AG08396 (cell line): ENCODE measurements around the gene FOXB1.

ENCODE experiments used
- DNase-seq: peaks from one replicate; pipeline ENCODE4 v3.0.0; 2012; ENCODE audit warnings: low spot score, mixed read lengths

Gene FOXB1

DNA sequence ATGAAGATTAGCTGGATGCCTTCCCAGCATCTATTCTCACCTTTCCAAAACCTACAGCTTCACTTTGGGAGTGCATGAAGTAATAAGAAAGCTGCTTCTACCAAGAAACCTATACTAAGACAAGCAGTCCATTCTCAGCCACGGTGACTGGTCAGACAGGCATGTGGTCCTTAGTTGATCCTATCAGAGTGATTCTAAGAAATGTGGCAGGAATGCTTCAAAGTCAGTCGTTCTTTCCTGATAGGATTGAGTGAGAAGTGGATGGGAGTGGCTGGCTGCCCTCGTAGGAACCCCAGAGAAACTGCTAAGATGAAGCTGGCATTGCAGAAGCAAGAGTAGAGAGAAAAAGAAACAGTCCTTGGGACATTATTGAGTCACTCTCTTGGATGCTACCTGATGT, 16.6 kb downstream of the FOXB1 start:
- no peak for DNase-seq

DNA sequence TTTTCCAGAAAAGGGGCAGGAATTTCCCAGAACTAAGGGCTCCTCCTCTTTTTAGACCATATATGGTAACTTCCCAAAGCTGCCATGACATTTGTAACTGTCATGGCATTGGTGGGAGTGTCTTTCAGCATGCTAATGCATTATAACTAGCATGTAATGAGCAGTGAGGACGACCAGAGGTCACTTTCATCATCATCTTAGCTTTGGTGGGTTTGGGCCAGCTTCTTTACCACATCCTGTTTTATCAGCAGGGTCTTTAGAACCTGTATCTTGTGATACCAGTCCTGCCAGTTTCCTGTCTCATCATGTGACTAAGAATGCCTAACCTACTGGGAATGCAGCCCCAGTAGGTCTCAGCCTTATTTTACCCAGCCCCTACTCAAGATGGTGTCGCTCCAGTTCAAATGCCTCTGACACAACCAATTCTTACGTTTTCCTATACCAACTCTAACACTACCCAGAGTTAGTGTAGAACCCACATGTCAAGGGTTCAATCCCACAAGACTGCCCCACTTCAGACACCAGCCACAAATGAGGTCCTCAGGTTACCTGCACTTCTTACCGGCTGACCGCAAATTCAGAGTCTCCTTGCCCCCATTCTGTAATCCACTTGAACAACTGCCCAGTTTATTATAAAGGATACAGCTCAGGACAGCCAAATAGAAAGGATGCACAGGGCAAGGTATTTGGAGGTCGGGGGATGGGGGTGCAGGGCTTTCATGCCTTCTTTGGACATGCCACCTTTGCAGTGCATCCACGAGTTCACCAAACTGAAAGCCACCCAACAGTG, 17.7 kb downstream of the FOXB1 start:
- no peak for DNase-seq

DNA sequence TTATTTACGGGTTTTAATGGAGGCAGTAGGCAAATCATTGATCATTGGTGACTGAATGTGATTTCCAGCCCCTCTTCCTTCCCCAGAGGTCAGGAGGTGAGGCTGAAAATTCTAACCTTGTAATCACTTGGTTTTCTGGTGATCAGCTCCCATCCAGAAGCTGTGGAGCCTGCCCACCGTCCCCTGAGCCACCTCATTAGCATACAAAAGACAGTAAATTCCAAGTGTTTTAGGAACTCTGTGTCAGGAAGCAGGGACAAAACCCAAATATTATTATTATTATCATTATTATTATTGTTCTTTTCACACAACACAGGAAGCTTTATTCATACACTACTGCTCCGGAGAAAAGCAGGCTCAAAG, 18.2 kb downstream of the FOXB1 start:
- no peak for DNase-seq

DNA sequence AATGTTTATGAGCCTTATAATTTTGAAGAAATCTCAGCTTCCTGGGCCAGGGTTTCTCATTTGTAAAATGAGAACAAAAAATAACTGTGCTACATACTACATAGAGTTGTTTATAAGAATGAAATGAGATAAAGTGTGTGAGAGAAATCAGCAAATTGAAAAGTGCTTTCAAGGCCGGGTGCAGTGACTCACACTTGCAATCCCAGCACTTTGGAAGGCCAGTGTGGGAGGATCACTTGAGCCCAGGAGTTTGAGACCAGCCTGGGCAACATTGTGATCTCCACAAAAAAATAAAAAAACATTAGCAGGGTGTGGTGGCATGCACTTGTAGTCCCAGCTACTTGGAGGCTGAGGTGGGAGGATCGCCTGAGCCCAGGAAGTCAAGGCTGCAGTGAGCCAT, 22.4 kb downstream of the FOXB1 start:
- no peak for DNase-seq

DNA sequence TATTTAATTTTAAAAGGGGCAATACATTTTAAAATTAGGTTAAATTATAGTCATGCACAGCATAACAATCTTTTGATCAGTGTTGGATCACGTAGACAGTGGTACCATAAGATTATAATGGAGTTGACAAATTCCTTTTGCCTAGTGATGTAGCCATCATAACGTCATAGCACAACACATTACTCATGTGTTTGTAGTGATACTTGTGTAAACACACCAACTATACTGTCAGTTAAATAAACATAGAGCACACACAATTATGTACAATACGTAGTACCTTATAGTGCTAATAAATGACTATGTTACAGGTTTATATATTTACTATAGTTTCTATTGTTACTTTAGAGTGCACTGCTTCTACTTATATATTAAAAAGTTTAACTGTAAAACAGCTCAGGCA, 31.2 kb downstream of the FOXB1 start:
- no peak for DNase-seq

DNA sequence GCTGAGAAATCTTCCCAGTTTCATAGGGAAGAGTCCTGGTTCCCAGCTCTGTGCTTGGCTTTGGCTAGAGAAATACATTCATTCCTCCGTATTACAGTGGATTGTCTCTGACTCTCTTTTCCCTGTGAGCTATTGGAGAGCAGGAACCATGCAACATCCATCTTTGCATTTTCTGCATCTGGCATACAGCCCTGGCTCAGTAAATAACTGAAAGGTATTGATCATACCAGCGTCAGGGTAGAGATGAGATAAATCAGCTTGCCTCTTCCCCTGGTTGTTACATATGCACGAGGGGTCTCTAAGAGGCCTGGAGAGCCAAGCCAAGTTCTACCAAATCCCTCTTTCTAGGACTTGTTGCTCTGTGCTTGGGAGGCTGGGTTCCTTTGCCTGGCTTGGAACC, 35.2 kb downstream of the FOXB1 start:
- no peak for DNase-seq

DNA sequence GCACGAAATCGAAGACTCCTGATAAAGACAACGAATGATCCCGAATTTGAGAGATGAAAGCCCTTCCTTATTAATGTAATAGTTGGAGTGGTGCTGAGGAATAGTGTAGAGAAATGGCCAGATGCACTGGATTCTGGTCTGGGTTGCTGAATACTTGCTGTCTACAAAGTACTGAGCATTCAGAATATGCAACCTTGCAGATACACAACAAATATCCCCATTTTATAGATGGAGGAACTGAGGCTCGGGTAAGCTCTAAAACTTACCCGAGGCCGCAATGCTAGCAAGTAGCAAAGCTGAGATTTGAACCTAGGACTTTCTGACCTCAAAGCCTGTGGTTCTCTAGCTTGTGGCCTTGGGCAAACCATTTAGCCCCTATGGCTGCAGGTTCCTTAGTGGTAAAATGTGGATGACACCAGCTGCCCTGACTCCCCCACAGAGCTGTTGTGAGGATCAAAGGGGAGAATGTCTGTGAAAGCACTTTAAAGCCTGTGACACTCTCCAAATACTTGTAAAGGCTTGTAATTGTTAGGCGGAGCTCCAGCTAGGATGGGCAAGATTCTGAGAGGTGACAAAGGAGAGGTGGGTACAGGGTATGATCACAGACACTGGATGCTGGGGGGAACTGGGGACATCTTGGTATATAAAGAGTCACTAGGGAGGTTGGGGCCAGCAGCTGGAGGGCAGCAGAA, 39.8 kb downstream of the FOXB1 start:
- DNase-seq = no peak

DNA sequence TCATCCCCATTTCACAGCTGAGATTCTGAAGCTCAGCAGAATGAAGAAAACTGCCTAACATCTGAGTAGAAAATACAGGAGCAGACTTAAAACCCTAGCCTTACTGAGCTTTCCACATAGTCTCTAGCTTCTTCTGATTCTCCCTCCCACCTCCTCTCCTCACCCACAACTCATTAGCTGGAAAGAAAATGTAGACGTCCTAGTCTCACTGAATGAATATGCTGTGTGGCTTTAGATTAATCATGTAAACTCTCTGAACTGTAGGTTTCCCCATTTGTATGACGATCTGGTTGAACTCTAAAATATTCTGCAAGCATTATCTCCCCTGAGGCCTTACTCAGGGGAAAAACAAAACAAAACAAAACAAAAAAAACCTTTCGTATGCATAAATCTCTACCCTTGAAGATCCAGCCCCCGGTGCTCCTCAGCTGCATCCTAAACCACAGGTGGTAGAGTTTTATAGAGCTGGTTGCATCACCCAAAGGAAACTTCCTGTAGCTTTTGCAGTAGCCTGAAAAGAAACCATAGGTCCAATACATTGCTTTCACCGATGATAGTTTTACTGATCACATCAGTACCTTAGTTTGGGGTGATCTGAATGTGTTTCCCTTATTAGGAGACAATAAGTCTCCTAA, 40.6 kb downstream of the FOXB1 start:
- DNase-seq = no peak

DNA sequence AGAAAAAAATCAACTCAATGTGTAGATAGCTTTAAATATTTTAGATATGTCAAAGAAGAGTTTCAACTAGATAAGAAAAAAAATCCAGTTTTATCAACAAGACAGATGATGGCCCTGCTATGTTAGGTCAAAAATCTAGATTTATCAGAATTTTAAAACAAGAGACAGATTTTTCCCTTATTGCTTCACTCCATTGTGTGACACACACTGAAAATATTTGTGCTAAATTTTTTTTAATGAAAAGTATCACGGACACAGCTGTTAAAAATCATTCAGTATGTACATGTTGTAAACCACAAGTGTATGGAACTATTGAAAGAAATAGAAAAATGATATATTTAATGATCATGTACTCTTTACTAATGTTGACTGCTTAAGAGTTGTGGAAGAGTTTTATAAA, 43.6 kb downstream of the FOXB1 start:
- DNase-seq = no peak

DNA sequence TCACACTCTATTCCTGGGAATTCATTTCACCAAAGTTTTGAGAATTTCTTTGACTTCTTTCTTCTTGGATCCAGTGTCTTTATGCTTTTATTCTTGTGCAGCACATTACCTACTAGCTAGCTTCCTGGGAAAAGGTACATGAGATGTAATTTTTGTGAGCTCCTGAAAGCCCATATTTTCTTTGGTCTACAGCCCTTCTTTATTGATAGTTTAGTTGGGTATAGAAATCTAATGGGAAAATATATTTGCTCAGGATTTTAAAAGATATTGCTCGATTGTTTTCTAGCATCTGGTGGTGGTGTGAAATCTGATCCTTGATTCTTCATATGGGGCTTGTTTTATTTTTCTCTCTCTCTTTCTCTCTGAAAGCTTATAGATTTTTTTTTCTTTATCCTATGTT, 45.8 kb downstream of the FOXB1 start:
- DNase-seq = no peak

DNA sequence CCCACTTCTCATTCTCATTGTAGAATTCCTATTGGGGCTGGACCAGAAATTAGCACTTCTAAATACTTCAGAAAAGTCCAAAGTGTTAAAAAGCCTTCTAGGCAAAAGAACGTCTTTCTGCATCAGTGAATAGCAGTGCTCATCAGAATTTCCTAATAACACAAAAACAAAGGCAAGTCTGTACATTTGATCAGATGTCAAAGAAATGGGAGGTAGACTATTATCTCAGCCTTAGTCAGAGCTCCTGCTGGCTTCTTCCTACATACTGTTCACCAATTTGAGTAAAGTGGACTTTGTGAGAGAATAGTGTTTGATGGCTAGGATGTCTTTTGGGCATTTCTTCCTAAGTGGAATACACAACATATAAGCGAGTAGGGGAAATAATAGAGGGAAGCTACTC, 48.7 kb downstream of the FOXB1 start:
- DNase-seq = no peak

DNA sequence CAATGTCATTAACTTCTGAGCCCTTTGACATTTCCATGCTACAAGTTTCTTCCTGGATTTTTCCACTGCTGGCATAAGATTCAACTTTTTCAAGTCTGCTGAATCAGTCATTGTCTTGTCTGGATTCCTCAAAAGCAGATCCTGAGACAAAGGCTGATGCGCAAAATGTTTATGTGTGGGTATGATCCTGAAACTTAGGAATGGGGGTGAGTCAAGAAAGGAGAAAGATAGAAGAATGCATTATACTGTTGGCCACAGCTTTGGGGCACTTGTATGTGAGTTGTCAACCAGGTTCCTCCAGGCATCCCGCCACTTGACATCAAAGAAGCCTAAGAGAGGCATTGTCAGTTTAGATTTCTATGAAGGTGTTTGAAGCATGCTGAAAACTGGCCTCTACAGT, 50.4 kb downstream of the FOXB1 start:
- no peak for DNase-seq
